ENCODE measurements around the gene CDC45.

Gene CDC45

DNA sequence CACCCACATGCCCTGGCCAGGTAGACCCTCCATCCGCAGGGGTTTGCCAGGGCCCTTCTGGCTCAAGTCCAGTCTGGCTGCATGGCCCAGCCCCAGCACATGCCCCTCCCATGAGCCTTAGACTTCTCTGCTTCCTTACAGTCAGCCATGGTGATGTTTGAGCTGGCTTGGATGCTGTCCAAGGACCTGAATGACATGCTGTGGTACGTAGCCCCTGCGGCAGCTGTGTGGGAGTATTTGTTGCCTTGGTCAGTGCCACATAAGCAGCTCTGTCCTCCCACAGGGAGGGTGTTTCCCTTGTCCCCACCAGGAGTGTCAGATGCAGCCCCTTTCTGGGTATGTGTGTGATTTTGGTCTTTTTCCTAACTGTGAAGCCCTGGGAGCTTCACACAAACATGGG is 17.5 kb downstream of the CDC45 start:
- peak; percentile 40 for DNase-seq

DNA sequence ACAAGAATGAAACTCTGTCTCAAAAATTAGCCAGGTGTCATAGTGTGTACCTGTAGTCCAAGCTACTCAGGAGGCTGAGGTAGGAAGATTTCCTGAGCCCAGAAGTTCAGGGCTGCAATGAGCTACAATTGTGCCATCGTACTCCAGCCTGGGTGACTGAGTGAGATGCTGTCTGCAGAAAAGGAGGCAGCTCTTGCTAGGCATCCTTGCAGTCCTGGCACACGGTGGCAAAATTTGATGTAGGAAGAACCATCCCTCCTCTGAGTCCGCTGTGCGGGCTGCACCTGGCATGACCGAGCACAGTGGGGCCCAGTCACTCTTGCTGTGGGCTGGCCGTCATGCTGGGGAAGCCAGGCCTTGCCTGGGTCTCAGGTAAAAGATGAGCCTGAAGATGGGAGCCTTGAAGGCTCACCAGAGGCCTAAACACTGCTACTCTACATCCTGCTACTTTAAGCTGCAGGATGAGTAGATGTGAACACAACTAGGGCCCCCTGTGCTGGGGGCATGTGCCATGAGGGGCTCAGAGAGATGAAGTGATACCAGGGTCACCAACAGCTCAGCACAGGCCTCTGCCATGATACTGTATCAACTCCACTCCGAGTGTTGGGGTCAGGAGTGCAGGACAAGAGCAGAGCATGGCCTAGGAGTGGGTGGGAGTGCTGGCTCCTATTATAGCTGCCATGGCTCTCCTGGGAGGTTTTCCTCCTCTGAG is 18.6 kb downstream of the CDC45 start:
- DNase-seq = no peak

DNA sequence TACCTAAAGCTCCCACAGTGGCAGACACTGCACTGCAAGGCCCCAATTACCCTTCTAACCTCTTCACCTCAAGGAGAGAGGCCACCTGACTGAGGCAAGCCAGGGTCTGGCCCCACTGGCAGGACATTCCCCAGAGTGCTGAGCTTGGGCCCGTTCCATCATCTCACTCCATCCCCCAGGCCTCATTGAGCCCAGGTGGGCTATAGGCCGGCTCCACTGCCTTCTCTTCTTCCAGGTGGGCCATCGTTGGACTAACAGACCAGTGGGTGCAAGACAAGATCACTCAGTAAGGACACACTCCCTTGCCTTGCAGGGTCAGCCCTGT is 19.1 kb downstream of the CDC45 start:
- no peak for DNase-seq

DNA sequence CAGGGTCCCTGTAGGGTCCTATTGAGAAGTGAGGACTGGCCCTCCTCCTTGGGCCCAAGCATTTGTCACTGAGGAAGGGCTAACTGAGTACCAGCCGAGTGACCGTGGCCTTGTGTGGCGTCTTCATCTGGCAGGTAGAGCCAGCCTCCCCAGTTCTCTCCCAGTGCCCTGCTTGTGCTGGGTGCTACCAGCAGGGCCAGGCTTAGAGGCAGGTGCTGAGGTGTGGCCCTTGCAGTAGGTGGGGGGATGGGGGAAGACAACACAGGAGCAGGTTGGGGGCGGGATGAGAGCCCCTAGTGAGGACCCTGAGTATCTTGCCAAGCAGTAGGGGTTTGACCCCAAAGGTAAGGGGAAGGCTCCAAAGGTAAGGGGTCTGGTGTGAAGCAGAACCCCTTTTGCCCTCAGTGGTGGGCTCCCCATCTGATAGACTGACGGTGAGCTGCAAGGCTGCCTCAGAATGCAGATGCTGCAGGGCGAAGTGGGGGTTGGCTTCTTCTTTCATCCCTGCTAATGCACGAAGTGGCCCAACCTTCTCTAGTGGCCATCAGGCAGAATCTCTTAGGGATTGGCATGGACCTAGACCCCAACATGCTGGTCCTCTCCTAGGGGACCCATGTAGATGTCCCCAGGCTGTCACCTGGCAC is 19.6 kb downstream of the CDC45 start:
- no peak for DNase-seq

DNA sequence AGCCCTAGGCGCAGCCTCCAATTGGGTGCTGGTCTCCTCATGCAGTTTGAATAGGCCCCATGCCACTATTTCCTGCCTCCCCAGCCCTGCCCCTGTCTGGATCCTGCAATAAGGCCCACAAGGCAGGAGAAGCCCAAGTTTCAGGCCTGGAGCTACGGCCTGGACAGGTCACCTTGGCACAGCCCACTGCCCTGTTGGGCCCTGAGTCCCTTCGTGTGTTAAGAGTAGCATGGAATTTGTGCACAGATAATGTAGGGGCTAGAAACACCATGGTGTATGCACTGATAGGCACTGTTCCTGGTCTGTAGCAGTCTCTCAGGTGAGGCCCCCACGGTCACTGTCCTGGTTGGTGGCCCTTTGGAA is 20.1 kb downstream of the CDC45 start:
- no peak for DNase-seq

DNA sequence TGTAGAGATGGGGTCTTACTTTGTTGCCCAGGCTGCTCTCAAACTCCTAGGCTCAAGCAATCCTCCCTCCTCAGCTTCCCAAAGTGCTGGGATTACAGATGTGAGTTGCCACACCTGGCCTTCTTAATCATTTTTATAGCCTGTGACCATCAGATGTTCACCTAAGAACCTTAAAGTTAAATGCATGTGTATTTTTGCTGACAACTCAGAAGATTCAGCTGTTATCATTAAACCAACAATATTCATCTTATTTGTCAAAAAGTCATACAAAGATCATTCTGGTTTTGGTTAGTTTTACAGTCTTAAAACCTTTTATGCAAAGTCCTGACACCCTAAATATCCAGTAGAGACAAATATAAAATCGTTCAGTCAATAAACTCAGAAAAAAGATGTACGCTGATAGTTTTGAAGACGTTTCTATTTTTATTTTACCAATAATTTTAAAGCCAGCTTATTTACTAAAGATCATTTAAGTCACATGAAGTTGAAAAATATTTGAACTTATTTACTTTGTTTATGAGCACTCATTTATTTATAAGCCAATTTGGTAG is 22.3 kb downstream of the CDC45 start:
- DNase-seq = no peak

DNA sequence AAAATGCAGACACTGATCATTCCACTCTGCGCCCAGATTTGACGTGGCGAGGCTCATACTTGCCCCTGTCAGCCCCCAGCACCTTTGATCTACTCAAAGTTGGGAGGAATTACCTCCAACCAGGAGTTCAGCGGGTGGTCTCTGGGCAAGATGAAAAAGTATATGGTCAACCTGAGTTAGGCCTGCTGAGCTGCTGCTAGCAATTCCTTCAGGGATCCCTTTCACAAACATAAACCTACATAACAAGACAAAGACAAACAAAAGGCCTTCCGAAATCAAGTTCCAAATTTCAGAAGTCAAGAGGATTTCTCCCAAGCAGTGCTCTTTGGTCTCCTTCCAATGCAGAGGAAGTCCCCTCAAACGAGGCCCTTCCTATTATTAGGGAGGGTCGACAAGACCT is 23.6 kb downstream of the CDC45 start:
- no peak for DNase-seq

DNA sequence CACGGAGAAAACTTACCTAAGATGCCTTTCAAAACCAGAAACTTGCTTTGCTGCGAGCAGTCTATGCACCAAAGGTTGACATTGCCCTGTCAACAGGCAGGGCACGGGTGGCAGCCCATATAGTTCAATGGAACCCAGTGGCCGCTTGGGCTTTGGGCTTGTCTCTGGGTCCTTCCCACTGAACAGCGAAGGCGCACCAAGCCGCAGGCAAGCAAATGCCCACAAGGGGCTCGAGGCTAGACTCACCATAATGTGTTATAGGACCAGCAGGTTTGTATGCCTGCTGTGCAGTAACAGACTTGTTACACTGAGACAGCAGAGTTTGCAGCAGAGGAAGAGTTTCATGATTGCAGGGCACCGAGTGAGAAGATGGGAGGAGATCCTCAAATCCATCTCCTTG is 24.1 kb downstream of the CDC45 start:
- DNase-seq = no peak

DNA sequence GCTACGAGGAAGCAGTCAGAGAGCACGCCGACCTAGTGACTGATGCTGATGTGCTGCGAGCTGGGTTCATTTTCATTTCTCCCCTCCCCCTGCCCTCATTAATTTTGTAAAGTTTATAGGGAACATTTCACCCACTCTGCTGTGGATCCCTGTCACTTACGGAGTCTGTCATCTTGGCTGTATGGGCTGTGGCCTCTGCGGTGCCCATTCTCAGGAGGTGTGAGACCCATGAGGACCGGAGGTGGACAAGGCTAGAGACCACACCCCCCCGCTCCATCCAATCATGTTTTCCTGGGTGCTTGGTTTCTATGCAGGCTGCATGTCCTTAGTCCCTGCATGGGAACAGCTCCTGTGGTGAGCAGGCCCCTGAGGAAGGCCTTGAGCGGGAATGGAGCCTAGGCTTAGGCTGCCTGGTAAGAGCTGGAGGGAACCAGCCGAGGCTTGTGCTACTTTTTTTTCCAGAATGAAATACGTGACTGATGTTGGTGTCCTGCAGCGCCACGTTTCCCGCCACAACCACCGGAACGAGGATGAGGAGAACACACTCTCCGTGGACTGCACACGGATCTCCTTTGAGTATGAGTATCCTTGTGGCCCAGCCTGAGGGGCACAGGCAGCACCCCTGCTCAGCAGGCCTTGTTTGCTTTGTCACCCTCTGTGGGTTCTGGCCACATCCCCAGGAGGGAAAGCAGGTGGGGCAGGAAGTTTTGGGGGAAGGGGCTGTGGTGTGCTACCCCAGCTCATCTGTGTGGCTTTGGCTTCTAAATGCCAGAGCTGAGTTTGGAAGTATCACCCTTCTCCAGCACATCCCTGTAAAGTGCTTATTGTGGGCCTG is 25.4 kb downstream of the CDC45 start:
- DNase-seq = no peak

DNA sequence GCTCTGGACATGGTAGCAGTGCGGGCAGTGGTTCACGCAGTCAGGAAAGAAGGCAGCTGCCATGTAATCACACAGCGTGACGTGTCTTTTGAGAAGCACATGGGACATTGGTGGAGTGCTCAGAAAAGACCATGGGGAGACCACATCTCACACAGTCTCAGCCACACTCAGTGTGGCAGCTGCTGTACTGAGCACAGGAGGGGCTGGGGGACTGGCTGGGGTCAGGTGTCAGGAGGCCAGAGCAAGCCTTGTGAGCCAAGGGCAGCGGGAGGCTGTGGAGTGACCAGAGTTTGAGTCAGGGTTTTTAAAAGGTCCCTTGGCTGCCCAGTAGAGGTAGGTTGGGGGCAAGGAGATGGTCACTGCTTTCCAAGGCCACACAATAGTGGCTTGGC is 26.0 kb downstream of the CDC45 start:
- DNase-seq = no peak

DNA sequence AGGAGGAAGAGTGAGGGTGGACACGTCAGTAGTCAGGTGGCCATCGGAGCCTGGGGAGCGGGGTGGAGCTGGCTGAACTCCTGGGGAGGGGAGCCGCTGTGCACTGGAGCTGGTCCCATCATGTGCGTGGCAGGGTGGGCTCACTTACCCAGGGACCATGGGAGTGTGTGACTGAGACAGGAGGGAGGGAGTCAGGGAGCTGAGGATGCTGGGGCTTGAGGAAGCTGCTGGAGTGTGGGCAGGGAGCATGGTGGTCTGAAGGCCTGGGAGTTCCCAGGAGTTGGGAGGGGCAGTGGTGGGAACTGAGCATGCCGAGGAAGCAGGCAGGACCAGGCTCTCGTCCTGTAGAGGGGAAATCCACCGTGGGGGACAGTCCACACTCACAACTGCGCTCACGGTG is 26.5 kb downstream of the CDC45 start:
- DNase-seq = no peak

DNA sequence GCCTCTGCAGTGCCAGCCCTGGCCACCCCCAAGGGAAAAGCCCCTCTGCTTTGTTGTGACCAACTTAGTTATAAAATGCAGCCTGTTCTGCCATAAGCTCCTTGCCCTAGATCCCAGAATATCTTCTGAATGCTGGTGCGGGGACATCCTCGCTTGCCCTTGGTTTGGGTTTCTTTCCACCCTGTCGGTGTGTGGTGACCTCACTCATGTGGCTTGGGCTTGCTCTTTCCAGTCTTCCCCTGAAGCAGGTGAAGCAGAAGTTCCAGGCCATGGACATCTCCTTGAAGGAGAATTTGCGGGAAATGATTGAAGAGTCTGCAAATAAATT is 27.8 kb downstream of the CDC45 start:
- DNase-seq = no peak

DNA sequence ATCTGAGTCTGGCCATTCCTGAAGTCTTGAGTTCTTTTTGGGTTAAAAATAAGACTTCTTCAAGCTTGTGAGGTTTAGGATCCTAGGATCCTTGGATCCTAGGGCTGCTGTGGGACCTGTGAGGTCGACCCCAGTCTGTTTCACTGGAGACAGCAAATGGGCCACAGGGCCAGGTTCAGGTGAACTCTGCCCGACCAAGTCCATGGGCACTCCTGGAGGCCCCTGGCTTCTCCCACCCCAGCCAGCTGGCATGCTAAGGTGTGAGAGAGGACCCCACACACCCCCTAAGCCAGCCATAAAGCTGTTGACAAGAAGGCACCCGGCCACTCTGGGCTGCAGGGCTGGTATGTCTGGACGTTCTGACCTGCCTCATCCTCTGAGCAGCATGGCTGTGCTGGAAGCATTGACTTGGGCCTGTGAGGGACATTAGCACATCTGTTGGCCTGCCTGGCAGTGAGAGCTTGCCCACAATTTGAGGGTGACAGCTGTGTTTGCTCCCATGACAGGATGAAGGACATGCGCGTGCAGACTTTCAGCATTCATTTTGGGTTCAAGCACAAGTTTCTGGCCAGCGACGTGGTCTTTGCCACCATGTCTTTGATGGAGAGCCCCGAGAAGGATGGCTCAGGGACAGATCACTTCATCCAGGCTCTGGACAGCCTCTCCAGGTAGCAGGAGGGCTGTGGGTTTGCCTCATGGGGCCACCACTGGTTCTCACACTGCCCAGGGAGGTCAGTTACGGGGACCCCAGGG is 28.5 kb downstream of the CDC45 start:
- no peak for DNase-seq

DNA sequence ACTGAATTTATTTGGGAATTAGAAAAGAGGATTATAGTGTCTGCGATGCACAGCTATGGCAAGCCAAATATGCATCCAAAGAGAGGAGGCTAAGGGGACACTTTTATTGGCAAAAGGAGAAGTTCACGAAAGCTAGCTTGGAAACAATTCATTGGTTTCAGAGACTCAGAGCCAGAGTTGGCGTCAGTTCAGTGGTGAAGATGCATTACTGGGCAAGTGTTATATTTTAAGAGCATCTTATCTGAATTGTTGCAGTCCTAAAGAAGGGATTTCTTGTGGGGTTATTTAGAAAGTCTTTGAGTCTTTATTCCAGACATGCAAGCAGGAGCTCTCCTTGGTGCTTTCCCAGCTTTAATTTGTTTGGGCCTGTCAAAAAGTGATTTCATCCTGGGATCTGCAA is 29.5 kb downstream of the CDC45 start:
- no peak for DNase-seq

DNA sequence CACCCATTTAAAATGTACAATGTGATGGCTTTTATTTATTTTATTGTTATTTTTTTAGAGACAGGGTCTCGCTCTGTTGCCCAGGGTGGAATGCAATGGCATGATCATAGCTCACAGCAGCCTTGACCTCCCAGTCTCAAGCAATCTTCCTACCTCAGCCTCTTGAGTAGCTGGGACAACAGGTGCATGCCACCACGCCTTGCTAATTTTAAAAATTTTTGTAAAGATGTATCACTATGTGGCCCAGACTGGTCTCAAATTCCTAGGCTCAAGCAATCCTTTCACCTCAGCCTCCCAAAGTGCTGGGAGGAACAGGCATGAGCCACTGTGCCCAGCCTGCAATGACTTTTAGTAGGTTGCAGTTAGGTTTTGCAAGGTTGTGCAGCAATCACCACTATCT is 30.2 kb downstream of the CDC45 start:
- no peak for DNase-seq

DNA sequence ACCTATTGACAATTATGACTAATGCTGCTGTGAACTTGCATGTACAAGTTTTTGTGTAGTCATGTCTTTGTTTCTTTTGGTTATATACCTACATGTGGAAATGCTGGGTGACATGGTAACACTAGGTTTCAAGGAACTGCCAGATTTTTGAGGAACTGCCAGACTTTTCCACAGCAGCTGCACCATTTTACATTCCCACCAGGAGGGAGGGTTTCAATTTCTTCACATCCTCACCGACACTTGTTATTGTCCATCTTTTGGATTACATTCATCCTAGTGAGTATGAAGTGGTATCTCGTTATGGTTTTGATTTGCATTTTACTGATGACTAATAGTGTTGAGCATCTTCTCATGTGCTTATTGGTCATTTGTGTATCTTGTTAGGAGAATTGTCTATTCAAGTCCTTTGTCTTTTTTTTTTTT is 31.2 kb downstream of the CDC45 start:
- no peak for DNase-seq

DNA sequence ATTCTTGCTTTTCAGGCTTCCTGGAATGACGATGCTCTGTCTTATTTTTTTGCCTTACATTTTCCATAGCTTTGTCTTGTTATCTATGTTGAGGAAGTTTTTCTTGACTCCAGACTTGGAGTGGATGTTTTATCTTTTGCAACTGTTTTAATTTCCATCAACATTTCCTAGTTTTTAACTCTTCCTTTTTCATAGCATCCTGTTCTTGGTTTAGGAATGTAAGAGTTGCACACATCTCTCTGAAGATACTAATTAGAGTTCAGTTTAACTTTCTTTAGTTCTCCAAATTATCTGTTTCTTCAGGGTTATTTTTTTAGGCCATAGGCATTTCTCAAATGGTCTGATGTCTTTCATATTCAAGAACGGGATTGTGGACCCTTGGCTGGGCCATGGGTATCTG is 34.1 kb downstream of the CDC45 start:
- no peak for DNase-seq

DNA sequence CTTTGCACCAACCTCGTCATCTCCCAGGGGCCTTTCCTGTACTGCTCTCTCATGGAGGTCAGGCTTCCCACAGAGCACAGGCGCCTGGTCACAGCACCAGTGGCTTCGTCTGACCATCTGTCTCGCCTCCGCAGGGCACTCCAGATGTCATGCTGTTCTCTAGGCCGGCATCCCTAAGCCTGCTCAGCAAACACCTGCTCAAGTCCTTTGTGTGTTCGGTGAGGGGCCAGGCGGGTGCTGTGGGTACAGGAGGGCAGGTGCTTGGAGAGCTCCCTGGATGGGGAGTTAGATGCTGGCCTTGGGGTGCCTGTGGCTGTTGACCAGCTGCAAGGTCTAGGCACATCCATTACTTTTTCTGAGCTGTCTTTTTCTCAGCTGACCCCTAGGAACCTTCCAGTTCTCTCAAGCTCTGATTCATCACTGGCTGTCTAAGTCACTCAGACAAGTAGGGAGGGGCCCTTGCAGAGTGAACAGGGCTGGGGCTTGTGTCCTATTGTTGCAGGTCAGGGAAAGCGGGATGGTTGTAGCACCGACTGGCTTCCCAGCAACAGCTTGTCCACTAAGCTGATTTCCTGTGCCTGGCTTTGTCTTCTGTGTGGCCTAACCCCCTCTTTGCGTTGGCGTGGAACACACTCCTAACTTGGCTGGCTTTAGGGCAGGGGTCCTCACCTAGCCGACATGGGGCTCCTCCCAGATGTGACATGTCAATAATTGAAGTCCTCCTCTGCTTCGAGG is 35.3 kb downstream of the CDC45 start:
- DNase-seq = no peak

DNA sequence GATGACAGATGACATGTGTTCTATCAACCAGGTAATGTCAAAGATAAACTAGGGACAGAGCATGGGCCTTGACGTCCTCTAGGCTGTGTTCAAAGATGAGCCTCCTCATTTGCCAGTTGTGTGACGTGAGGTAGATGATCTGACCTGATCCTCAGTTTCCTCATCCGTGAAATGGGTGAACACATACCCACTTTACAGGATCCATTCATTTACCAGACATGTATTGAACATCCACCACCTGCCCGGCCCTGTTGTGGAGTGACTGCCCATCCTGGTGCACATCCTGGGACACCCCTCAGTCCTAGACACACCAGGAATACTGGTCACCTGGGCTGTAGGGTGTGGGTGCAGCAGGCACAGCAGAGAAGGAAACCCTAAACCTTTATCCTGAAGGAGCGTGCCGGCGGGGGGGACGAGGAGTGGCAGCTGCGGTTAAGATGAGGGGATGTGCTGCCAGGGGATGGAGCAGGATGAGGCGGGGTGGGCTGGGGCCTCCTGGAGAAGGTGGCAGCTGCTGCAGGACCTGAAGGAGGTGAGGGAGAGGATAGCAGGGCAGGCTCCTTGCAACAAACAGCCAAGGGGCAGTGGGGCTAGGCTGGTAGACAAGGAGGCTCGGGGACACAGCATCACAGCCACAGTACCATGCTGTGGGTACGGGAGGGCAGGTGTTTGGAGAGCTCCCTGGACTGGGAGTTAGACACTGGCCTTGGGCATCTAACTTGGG is 36.1 kb downstream of the CDC45 start:
- DNase-seq = no peak

DNA sequence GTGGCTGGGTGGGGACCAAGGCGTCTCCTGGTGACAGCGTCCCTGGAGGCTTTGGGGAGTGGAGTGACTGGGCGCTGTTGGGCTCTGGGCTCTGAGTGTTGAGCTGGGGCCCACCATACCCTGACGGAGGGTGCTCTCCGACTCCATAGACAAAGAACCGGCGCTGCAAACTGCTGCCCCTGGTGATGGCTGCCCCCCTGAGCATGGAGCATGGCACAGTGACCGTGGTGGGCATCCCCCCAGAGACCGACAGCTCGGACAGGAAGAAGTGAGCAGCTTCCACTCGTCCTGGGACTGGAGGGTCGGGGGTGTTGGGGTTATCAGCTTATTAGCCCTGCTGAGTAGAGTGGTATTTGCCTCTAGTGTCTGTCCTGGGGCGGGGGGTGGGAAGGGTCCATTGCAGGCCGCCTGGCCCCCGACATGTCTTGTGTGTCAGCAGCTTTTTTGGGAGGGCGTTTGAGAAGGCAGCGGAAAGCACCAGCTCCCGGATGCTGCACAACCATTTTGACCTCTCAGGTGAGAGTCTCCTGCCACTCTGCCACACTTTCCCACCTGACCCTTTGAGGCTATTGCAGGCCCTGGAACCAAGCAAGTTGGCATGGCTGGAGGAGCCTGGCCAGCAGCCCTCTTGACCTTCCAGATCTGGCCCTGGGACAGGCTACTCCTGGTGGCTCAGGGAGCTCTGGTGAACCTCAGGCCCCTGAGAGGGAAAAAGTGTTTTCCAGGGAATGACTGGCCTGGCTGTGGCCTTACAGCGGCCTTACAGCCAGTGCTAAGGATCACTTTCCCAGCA is 36.9 kb downstream of the CDC45 start:
- DNase-seq = no peak

DNA sequence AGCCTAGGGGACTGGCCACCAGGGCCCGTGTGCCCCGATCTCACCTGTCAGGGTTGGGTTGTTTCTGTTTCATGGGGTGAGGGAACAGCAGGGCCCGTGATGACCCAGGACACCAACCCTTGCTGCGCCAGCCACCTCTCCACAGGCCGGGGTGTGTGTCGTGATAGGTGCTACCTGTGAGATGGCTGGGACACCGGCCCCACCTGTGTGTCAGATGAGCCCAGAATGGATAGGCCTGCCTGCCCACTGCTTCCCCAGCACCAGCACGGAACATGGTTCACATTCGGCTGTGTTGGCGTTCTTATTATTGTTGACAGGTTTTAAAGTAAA is 37.4 kb downstream of the CDC45 start:
- DNase-seq = no peak
